H1 (cell line): Measurements from ENCODE around the gene RTN4IP1. TPM values are rescaled to one million over a fixed set of nuclear protein-coding genes. Genes with fewer than 3 reads are reported as not detected.

Experiments
- CTCF ChIA-PET: fragments of 300-600 bp; sonication (Branson Sonifier 250); formaldehyde crosslinking; loops from one replicate; lab custom pipeline; 2021; ENCODE audit not compliant: partially characterized antibody; lab: Charles Lee
- POLR2A ChIA-PET: fragments of 300-600 bp; sonication (Branson Sonifier 250); formaldehyde crosslinking; loops from one replicate; lab custom pipeline; 2021; ENCODE audit warnings: inconsistent platforms; ENCODE audit not compliant: partially characterized antibody; lab: Charles Lee
- DNase-seq, 2 experiments: peaks; one replicate each; pipeline versions ENCODE4 v3.0.0 to v3.0.0-alpha.2; 2010 to 2022; ENCODE audit warnings: low spot score in 2 of 2, low read depth in 1 of 2, mixed read lengths in 1 of 2
- FAIRE-seq: peaks from 2 replicates; lab custom pipeline; 2011; peaks lifted over from hg19 to GRCh38; lab: Jason Lieb, UNC
- H2AFZ ChIP-seq: 2 replicates; pipeline ENCODE4 v1.8.1; 2012; ENCODE audit warnings: low read length, inconsistent platforms
- H2AK5ac ChIP-seq: 2 replicates; pipeline ENCODE4 v1.6.1; 2013; ENCODE audit warnings: low read depth, low read length
- H2BK120ac ChIP-seq: replicated peaks from 2 replicates; pipeline ENCODE3; 2013; ENCODE audit warnings: low read depth, low read length, inconsistent platforms
- H2BK12ac ChIP-seq: 2 replicates; pipeline ENCODE4 v1.6.1; 2013; ENCODE audit warnings: low read depth, low read length
- H2BK15ac ChIP-seq: 2 replicates; pipeline ENCODE4 v1.6.1; 2013; ENCODE audit warnings: low read length
- H2BK20ac ChIP-seq: 2 replicates; pipeline ENCODE4 v1.6.1; 2013; ENCODE audit warnings: low read length
- H2BK5ac ChIP-seq: 2 replicates; pipeline ENCODE4 v1.6.1; 2013; ENCODE audit warnings: low read depth, low read length
- H3K14ac ChIP-seq: 2 replicates; pipeline ENCODE4 v1.6.1; 2013; ENCODE audit warnings: inconsistent platforms; ENCODE audit not compliant: insufficient read length
- H3K18ac ChIP-seq: 2 replicates; pipeline ENCODE4 v1.6.1; 2013; ENCODE audit warnings: low read length; ENCODE audit errors: extremely low read depth
- H3K23ac ChIP-seq: 2 replicates; pipeline ENCODE4 v1.6.1; 2013; ENCODE audit warnings: inconsistent platforms; ENCODE audit not compliant: insufficient read length
- H3K23me2 ChIP-seq: 2 replicates; pipeline ENCODE4 v1.6.1; 2013; ENCODE audit warnings: low read depth, low read length
- H3K27ac ChIP-seq: 2 replicates; pipeline ENCODE4 v1.6.1; 2011; ENCODE audit warnings: low read depth, low read length, inconsistent platforms
- H3K27me3 ChIP-seq, 4 experiments: replicated peaks in 1 of 4; 1 replicate in 1 of 4; 2 replicates in 3 of 4; pipeline versions ENCODE4 v1.6.1 to v1.8.1; 2011 to 2013; ENCODE audit warnings: low read length in 3 of 4, mild to moderate bottlenecking in 3 of 4, inconsistent platforms in 2 of 4, mixed read lengths in 2 of 4, moderate library complexity in 1 of 4; ENCODE audit not compliant: control insufficient read depth in 3 of 4, insufficient read depth in 3 of 4; ENCODE audit errors: extremely low read depth in 1 of 4
- H3K36me3 ChIP-seq, 4 experiments: 2 replicates each; pipeline versions ENCODE4 v1.6.1 to v1.8.1; 2011 to 2013; ENCODE audit warnings: mild to moderate bottlenecking in 4 of 4, low read length in 3 of 4, moderate library complexity in 2 of 4, control low read depth in 1 of 4, inconsistent platforms in 1 of 4; ENCODE audit not compliant: insufficient read depth in 4 of 4, control insufficient read depth in 2 of 4
- H3K4ac ChIP-seq: replicated peaks from 2 replicates; pipeline ENCODE3; 2013; ENCODE audit warnings: low read length, low read depth, mixed read lengths, inconsistent platforms; ENCODE audit not compliant: insufficient read length
- H3K4me1 ChIP-seq, 4 experiments: replicated peaks in 1 of 4; 1 replicate in 1 of 4; 2 replicates in 3 of 4; pipeline versions ENCODE4 v1.6.1 to v1.8.1; 2011 to 2013; ENCODE audit warnings: low read length in 3 of 4, inconsistent platforms in 2 of 4, mixed read lengths in 1 of 4; ENCODE audit not compliant: insufficient read depth in 4 of 4, control insufficient read depth in 3 of 4
- H3K4me2 ChIP-seq, 2 experiments: 2 replicates each; pipeline versions ENCODE4 v1.6.1 to v1.8.1; 2011 to 2013; ENCODE audit warnings: low read depth in 2 of 2, low read length in 2 of 2, control low read depth in 1 of 2, inconsistent platforms in 1 of 2, mild to moderate bottlenecking in 1 of 2; ENCODE audit not compliant: insufficient read depth in 1 of 2
- H3K4me3 ChIP-seq, 4 experiments: fragments of 200-600, 300-600 bp in 1 of 4; sonication (generic), shearing (Covaris generic), sonication (Bioruptor Twin) in 1 of 4; 2 replicates each; pipeline versions ENCODE4 v1.5.1 to v1.8.1; 2011 to 2016; ENCODE audit warnings: low read length in 4 of 4, low read depth in 3 of 4, control low read depth in 2 of 4, inconsistent platforms in 2 of 4, mild to moderate bottlenecking in 2 of 4, mixed read lengths in 1 of 4, moderate library complexity in 1 of 4; ENCODE audit not compliant: insufficient read depth in 2 of 4; ENCODE audit errors: extremely low read depth in 1 of 4
- H3K56ac ChIP-seq: replicated peaks from 2 replicates; pipeline ENCODE3; 2013; ENCODE audit warnings: low read depth, mild to moderate bottlenecking, mixed read lengths, low read length, inconsistent platforms; ENCODE audit not compliant: insufficient read length
- H3K79me1 ChIP-seq: 2 replicates; pipeline ENCODE4 v1.6.1; 2013; ENCODE audit warnings: low read depth, low read length, control low read depth
- H3K79me2 ChIP-seq, 2 experiments: 2 replicates each; pipeline versions ENCODE4 v1.6.1 to v1.8.1; 2012 to 2013; ENCODE audit warnings: low read length in 2 of 2, mild to moderate bottlenecking in 2 of 2, inconsistent platforms in 1 of 2; ENCODE audit not compliant: insufficient read depth in 2 of 2, control insufficient read depth in 1 of 2
- H3K9ac ChIP-seq, 4 experiments: replicated peaks in 1 of 4; 1 replicate in 1 of 4; 2 replicates in 3 of 4; pipeline versions ENCODE4 v1.6.1 to v1.8.1; 2011 to 2013; ENCODE audit warnings: low read depth in 3 of 4, low read length in 3 of 4, control low read depth in 2 of 4, mild to moderate bottlenecking in 2 of 4, moderate library complexity in 2 of 4, inconsistent platforms in 1 of 4; ENCODE audit errors: extremely low read depth in 1 of 4
- H3K9me3 ChIP-seq, 2 experiments: 2 replicates each; pipeline versions ENCODE4 v1.6.1 to v1.8.1; 2012 to 2013; ENCODE audit warnings: mild to moderate bottlenecking in 2 of 2, moderate library complexity in 2 of 2, control low read depth in 1 of 2, inconsistent platforms in 1 of 2, low read depth in 1 of 2, low read length in 1 of 2, mixed read lengths in 1 of 2; ENCODE audit not compliant: insufficient read depth in 2 of 2
- H4K20me1 ChIP-seq, 2 experiments: replicated peaks in 1 of 2; 2 replicates each; pipeline versions ENCODE3 to v1.8.1; 2011 to 2013; ENCODE audit warnings: inconsistent platforms in 2 of 2, low read length in 2 of 2, mild to moderate bottlenecking in 1 of 2; ENCODE audit not compliant: insufficient read depth in 2 of 2, control insufficient read depth in 1 of 2
- H4K5ac ChIP-seq: 2 replicates; pipeline ENCODE4 v1.6.1; 2013; ENCODE audit warnings: low read length, low read depth, mixed read lengths, inconsistent platforms; ENCODE audit not compliant: insufficient read length
- H4K8ac ChIP-seq: 2 replicates; pipeline ENCODE4 v1.8.0; 2013; ENCODE audit warnings: mild to moderate bottlenecking, moderate library complexity, low read length, inconsistent platforms; ENCODE audit not compliant: insufficient read depth; ENCODE audit errors: extremely low read depth
- H4K91ac ChIP-seq: replicated peaks from 2 replicates; pipeline ENCODE3; 2013; ENCODE audit warnings: low read length, mixed read lengths, inconsistent platforms; ENCODE audit not compliant: insufficient read length
- ATF2 ChIP-seq: IDR thresholded peaks from 2 replicates; pipeline ENCODE4 v1.6.1; 2012; ENCODE audit warnings: low read length, inconsistent platforms
- BCL11A ChIP-seq, 2 experiments: IDR thresholded peaks; one replicate each; pipeline ENCODE4 v1.6.1; 2011; ENCODE audit warnings: low read depth in 2 of 2, low read length in 2 of 2, mild to moderate bottlenecking in 2 of 2
- BRCA1 ChIP-seq: IDR thresholded peaks from 2 replicates; pipeline ENCODE4 v1.6.1; 2012; ENCODE audit warnings: low read depth, low read length, improper control_type of control experiment
- CEBPB ChIP-seq: IDR thresholded peaks from 2 replicates; pipeline ENCODE4 v1.6.1; 2012; ENCODE audit warnings: low read depth, low read length
- CHD2 ChIP-seq: IDR thresholded peaks from 2 replicates; pipeline ENCODE4 v1.6.1; 2012; ENCODE audit warnings: low read length, improper control_type of control experiment
- CTBP2 ChIP-seq: IDR thresholded peaks from 2 replicates; pipeline ENCODE4 v1.7.0; 2011; ENCODE audit warnings: borderline replicate concordance, mild to moderate bottlenecking, moderate library complexity, mixed read lengths, low read length; ENCODE audit not compliant: insufficient read depth, insufficient read length
- EP300 ChIP-seq, 2 experiments: IDR thresholded peaks; 1 replicate in 1 of 2; 2 replicates in 1 of 2; pipeline ENCODE4 v1.6.1; 2011 to 2012; ENCODE audit warnings: low read depth in 2 of 2, low read length in 2 of 2, mild to moderate bottlenecking in 2 of 2, borderline replicate concordance in 1 of 2, inconsistent platforms in 1 of 2, moderate library complexity in 1 of 2
- EZH2 ChIP-seq: fragments of 200-600 bp; sonication (generic); IDR thresholded peaks from 2 replicates; pipeline ENCODE4 v1.7.1; 2012; ENCODE audit warnings: low read depth, mild to moderate bottlenecking, moderate library complexity, low read length, inconsistent platforms; ENCODE audit not compliant: severe bottlenecking
- HDAC6 ChIP-seq: IDR thresholded peaks from one replicate; pipeline ENCODE4 v1.7.1; 2012; ENCODE audit warnings: low read depth, mild to moderate bottlenecking, inconsistent platforms, low read length, moderate library complexity
- SIN3A ChIP-seq, 2 experiments: IDR thresholded peaks in 1 of 2; conservative IDR thresholded peaks in 1 of 2; 2 replicates each; pipeline ENCODE4 v1.6.1; 2011 to 2012; ENCODE audit warnings: low read length in 2 of 2, improper control_type of control experiment in 1 of 2, low read depth in 1 of 2, mild to moderate bottlenecking in 1 of 2
- SIX5 ChIP-seq: IDR thresholded peaks from 2 replicates; pipeline ENCODE4 v1.6.1; 2011; ENCODE audit warnings: mild to moderate bottlenecking, low read depth, low read length
- SRF ChIP-seq: IDR thresholded peaks from 2 replicates; pipeline ENCODE4 v1.6.1; 2011; ENCODE audit warnings: mild to moderate bottlenecking, low read depth, low read length, moderate library complexity
- TCF12 ChIP-seq: IDR thresholded peaks from 2 replicates; pipeline ENCODE4 v1.6.1; 2011; ENCODE audit warnings: low read depth, mild to moderate bottlenecking, low read length
- WGBS, 2 experiments: shearing (Covaris generic) in 1 of 2; methylation state at CpG; one replicate each; pipeline versions ENCODE4 v1.1.6 to v1.1.7; 2013 to 2015; ENCODE audit warnings: low lambda C conversion rate in 2 of 2, mixed read lengths in 2 of 2, inconsistent platforms in 1 of 2, low coverage in 1 of 2, missing lambda C conversion rate in 1 of 2; ENCODE audit not compliant: insufficient replicate concordance in 2 of 2, insufficient coverage in 1 of 2, insufficient read length in 1 of 2; ENCODE audit errors: extremely low coverage in 1 of 2, missing lambda C conversion rate in 1 of 2; 5-methylcytosine and 5-hydroxymethylcytosine counted together
- polyA plus RNA-seq, 7 experiments: library from polyadenylated mRNA; depleted of rRNA in 3 of 7; stranded (reverse) in 5 of 7; unstranded in 2 of 7; fragments of >200 nt in 5 of 7; fragments of 200-250 nt in 2 of 7; gene quantifications; 1 replicate in 5 of 7; 2 replicates in 1 of 7; 4 replicates in 1 of 7; pipeline versions ENCODE4 v1.2.1 to v1.2.3, GENCODE V29; 2011 to 2013; ENCODE audit warnings: missing spikeins in 2 of 7, mixed read lengths in 2 of 7
- total RNA-seq: library from RNA; stranded (reverse); fragmentation: NEBNext Ultra II Directional; extraction: Animal tissue kit (Norgen Biotek cat#: 25700); gene quantifications from 2 replicates; pipeline ENCODE4 v1.2.1, GENCODE V29; 2021

RTN4IP1 gene
- total and polyA plus RNA-seq, 2 of the 8 experiments (the other 6 are each of a cell fraction or from before 2014, with no cell fraction given) = 14.6 to 19.5 TPM

GRCh38 chr6:106529438-106529837, 99.9 kb downstream of the RTN4IP1 start:
- H3K36me3 ChIP-seq = no peaks in the 10 kb centered on the region
- H2BK5ac ChIP-seq = no peak overlapping the region
- H3K18ac ChIP-seq = no peak overlapping the region
- H2BK12ac ChIP-seq = no peak overlapping the region
- 91% methylated on average over 3 of the region's 3 CpGs; no CpG with 5 or more reads in 1 of the 2 experiments for WGBS, 2 experiments
- H3K4ac ChIP-seq = no peak overlapping the region
- no peak overlapping the region for H2AK5ac ChIP-seq
- H2BK120ac ChIP-seq = no peak overlapping the region
- no peak overlapping the region for H2BK15ac ChIP-seq
- DNase-seq (no peak), FAIRE-seq (no peak)
- H4K8ac ChIP-seq = no peak overlapping the region
- H3K56ac ChIP-seq = no peak overlapping the region
- no peak overlapping the region for H4K91ac ChIP-seq
- no peak overlapping the region for H3K27ac ChIP-seq
- no peaks in the 10 kb centered on the region for H3K23me2 ChIP-seq
- H3K4me3 ChIP-seq = no peak overlapping the region
- H3K27me3 ChIP-seq = no peaks in the 10 kb centered on the region
- H3K9me3 ChIP-seq = no peaks in the 10 kb centered on the region
- no peak overlapping the region for H2AFZ ChIP-seq
- H3K4me1 ChIP-seq = no peaks in the 10 kb centered on the region
- H3K79me1 ChIP-seq = no peaks in the 10 kb centered on the region
- H4K20me1 ChIP-seq = no peaks in the 10 kb centered on the region
- H4K5ac ChIP-seq = no peak overlapping the region
- ChIA-PET CTCF (interaction anchor here (0.7 to 1.8 kb wide), 2 partner anchors 85 to 468 kb away, joined by 3 to 4 read pairs; no protein-coding TSS in a partner anchor), POLR2A (no interaction called here)
- no peak overlapping the region for H2BK20ac ChIP-seq
- no peak overlapping the region for H3K23ac ChIP-seq
- H3K79me2 ChIP-seq = no peaks in the 10 kb centered on the region
- no peak overlapping the region for H3K9ac ChIP-seq
- no peak overlapping the region for H3K4me2 ChIP-seq
- no peak overlapping the region for H3K14ac ChIP-seq
- TF ChIP-seq SIX5 (no peak), BRCA1 (no peak), SIN3A (conservative IDR thresholded peaks at IDR 0.05 in 1 of 2, IDR thresholded peaks at IDR 0.05 in 1 of 2; ENCODE audit: low read depth in 1 of 2, low read length in 2 of 2) (no peak), CEBPB (no peak), CHD2 (no peak), BCL11A (IDR thresholded peaks at IDR 0.05; ENCODE audit: low read depth in 2 of 2, low read length in 2 of 2) (no peak), SRF (no peak), CTBP2 (no peak), TCF12 (no peak), HDAC6 (no peak), ATF2 (no peak), EP300 (IDR thresholded peaks at IDR 0.05; ENCODE audit: borderline replicate concordance in 1 of 2, low read depth in 2 of 2, low read length in 2 of 2) (no peak), EZH2 (no peak)
